AML-193 (cell line): Measurements from ENCODE around the gene GPC5.

ENCODE experiments used
- DNase-seq, 2 experiments: peaks; one replicate each; lab custom pipeline; 2025; lab: John Stamatoyannopoulos, UW

The GPC5 gene

DNA sequence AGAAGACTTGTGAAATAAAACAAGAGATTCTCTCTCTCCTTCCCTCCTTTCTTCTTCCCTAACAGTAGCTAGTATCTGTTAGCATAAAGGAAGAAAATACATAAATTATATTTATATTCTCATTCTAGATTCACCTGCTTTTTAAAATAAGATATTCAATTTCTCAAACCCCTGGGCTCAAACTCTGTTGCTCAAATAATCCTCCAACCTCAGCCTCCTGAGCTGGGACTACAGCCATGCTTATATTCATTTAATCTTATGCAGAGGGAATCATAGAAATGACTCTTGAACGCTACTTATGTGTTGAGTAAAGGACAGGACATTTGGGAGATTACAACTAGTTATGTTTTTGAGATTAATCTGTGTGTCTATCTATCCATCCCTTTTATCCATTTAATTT lies 56.2 kb downstream of the GPC5 start:
- DNase-seq = no peak

GRCh38 chr13:91456837-91457236 lies 58.4 kb downstream of the GPC5 start:
- DNase-seq = no peak

GRCh38 chr13:91459485-91459884 lies 61.1 kb downstream of the GPC5 start:
- DNase-seq = no peak

DNA sequence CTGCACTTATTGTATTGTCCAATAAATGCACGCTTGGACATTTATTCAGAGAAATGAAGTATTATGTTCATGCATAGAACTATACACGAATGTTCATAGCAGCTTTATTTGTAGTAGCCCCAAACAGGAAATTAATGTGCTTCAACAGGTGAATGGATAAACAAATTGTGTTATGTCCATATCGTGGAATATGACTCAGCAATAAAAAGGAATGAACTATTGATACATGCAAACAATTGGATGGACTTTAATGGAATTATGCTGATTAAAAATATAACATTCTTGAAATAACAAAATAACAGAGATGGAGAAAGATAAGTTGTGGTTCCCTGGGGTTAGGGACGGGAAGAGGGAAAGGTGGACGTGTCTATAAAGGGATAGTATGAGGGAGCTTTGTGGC lies 65.9 kb downstream of the GPC5 start:
- DNase-seq = no peak

- no peak for DNase-seq
Measured at GRCh38 chr13:91467236-91467635, 68.8 kb downstream of the GPC5 start.

DNA sequence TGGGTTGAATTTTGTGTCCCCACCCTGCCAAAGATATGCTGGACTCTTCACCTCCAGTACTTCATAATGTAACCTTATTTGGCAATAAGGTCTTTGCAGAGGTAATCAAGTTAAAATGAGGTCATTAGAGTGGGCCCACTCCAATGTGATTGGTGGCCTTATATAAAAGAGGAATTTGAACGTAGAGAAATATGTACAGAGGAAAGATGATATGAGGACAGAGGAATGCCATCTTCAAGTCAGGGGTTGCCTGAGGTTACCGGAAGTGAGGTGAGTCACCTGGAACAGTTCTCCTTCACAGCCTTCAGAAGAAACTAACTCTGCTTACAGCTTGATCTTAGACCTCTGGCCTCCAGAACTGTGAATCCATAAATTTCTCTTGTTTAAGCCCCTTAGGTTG lies 69.9 kb downstream of the GPC5 start:
- no peak for DNase-seq

- no peak for DNase-seq
Measured at GRCh38 chr13:91470084-91470621, 71.7 kb downstream of the GPC5 start.

DNA sequence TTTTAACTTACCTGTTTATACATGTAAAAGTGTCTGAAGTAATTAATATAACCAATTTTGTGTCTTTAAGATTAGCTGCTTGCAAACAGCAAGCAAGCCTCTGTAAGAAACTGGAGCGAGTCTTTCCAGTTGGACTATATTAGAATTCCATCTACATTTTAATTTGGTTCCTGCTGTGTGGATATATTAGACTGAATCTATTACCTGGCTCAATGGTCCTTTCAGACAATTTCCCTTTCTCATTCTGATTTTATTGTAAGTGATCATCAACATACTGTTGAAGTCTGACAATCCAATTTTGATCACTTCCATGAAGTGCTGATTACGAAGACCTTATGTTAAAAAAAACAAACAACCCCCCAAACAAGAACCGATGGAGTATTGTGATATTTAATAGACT lies 72.3 kb downstream of the GPC5 start:
- no peak for DNase-seq

DNA sequence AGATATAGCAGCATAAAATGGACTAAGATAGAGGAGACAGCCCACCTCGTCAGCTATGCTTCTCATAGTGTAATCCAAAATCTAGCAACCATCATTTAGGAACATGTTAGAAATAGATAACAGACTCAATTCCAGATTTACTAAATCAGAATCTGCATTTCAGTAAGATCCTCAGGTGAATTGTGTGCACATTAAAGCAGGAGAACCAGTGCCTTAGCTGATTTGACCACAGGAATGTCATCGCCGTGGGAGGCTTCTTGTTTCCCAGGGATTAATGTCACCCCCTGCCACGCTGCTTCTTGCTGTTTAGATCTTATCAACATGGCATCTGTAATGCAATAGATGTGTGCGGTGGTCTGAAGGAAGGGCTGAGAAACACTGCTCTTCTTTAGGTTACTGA lies 84.0 kb downstream of the GPC5 start:
- no peak for DNase-seq

DNA sequence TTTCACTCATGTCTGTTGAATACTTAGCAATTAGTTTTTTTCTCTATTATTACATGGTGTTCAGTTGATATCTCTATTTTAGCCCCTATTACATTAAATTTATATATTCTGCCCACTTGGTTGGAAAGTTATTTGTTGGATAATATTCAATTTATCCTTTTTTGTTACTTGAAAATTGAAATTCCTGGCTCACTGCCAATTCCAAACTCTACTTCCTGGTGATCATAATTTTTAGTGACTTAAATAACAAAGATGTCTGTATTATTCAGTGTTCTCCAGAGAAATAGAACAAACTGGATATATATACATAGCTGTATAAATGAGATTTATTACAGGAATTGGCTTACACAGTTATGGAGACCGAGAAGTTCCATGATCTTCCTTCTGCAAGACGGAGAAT lies 93.6 kb downstream of the GPC5 start:
- DNase-seq = no peak

- no peak for DNase-seq
Measured at GRCh38 chr13:91493442-91493841, 95.0 kb downstream of the GPC5 start.

DNA sequence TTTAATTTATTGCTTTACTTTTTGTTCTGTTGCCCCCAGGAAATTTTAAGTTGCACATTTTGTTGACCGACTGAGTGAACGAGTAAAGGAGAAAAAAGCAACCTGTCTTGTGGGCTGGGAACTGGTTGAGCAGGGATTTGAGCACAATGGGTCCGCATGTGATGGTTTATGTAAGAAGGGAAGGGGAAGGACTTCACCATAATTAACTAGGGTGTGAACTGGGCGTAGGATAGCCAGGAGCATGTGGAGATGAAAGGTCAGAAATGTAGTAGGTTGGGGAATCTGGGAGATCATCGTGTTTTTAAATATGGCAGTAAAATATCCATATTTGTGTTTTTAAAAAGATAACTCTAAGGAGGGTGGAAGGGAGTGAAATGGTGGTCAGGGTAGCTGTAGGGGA lies 99.9 kb downstream of the GPC5 start:
- DNase-seq = no peak

DNA sequence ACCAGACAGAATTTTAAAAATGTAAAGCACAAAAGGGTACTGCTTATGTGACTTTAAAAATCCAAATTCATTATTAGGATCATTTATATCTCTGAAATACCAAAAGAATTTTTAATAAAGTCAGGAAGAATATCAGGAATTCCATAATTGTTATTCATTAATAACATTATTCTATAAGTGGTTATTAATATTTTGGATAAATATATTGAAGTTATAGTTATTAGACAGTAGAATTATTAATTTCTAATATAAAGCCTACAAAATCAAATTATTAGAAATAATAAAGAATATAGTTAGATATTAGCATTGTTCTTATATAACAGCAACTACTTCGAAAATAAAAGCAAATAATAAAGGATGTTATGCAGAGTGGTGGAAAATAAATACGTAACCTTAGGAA lies 105.8 kb downstream of the GPC5 start:
- DNase-seq = no peak

DNA sequence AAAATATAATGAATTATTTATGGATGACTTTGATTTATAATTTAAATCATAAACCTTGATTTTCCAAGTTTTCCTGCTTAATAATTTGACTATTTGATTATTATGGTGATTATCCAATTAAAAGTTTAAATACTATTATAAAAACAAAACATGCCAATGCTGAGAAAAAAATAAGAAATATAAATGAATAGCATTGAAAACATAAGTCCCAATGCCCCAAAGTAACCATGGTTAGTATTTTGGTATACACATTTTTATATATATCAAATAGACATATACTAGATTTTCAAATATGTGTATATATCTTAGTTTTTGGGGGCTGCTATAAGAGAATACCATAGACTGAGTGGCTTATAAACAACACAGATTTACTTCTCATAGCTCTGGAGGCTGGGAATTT lies 108.3 kb downstream of the GPC5 start:
- DNase-seq = no peak

DNA sequence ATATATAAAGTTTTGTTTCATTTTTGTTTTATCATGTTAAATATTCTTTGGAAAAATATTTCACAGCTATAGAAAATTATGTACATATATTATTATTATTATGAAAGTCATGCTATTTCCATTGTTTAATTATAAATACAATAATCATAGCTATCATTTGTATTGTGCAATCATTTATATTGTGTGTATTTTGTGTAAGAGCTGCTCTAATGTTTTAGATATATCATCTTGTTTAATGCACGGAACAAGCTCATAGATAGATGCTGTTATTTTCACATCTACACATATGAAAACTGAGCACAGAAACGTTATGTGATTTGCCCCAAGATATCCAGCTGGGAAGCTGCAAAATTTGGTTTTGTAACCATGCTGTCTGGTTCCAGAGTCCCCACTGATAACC lies 111.6 kb downstream of the GPC5 start:
- no peak for DNase-seq

DNA sequence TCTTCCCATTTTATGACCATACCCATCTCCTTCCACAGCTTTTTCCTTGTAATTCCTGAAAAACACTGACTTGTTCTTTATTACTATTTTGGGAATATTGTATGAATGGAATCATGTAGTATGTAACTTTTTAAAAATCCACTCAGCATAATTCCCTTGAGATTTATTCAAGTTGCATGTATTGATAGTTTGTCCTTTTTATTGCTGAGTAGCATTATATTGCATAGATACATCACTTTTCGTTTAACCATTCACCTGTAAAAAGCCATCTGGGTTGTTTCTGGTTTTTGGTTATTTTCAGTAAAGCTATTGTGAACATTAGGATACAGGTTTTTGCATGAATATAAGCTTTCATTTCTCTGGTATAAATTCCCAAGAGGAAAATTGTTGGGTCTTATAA lies 115.4 kb downstream of the GPC5 start:
- no peak for DNase-seq

- no peak for DNase-seq
Measured at GRCh38 chr13:91516799-91517198, 118.4 kb downstream of the GPC5 start.

DNA sequence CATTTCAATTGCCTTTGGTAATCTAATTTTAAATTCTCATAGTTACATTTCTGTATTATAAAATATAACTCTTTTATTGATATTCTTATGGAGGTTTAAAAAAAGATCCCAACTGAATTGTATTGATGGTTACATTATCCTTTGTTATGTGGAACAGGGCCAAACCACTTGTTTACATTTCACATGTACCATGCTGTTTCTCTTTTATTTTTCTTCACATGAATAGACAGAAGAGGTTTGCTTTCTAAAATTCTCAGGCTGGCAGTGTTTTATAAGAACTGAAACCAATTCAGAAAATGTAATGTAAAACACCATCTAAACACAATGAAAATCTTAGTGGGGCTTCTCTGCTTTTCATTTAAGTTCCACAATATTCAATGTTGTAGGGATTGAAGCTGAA lies 122.5 kb downstream of the GPC5 start:
- no peak for DNase-seq

DNA sequence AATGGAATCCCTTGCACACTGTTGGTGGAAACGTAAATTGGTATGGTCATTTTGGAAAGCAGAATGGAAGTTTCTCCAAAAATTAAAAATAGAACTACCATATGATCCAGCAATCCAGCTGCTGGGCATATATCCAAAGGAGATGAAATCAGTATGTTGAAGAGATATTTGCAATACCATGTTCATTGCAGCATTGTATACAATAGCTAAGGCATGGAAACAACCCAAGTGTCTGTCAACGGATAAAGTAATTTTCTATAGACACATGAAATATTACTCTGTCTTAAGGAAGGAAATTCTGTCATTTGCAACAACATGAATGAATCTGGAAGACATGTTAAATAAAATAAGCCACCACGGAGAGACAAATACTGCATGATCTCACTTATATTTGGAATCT lies 124.7 kb downstream of the GPC5 start:
- no peak for DNase-seq

DNA sequence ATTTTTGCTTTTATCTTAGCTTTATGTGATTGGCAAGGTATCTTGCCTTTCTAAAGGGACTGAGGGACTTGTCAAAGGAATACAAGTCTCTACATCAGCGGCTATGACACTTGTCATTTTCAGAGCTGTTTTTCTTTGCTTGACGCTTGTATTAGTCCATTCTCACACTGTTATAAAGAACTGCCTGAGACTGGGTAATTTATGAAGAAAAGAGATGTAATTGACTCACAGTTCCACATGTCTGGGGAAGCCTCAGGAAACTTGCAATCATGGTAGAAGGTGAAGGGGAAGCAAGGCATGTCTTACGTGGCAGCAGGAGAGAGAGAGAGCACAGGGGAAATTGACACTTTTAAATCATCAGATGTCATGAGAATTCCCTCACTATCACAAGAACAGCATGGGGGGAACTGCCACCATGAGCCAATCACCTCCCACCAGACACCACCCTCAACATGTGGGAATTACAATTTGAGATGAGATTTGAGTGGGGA lies 128.2 kb downstream of the GPC5 start:
- no peak for DNase-seq

- DNase-seq = no peak
Measured at GRCh38 chr13:91529739-91530482, 131.5 kb downstream of the GPC5 start.

- DNase-seq = no peak
Measured at GRCh38 chr13:91531646-91532045, 133.2 kb downstream of the GPC5 start.

DNA sequence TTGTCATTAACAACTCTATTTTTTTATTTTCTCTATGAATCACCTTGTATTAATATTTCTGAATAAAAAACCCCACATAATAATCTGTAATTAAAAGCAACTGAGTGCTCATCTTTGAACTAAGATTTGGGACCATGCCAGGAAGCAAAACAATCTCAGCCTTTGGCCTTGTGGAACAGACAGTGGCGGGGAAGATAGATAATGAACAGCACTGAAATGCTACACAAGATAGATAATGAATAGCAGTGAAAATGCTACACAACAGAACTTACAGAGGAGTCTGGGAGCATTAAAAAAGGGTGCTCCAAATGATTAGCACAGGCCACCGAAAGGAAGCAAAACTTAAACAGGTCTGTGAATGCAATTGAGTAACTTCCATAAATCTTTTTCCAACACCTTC lies 134.9 kb downstream of the GPC5 start:
- no peak for DNase-seq

DNA sequence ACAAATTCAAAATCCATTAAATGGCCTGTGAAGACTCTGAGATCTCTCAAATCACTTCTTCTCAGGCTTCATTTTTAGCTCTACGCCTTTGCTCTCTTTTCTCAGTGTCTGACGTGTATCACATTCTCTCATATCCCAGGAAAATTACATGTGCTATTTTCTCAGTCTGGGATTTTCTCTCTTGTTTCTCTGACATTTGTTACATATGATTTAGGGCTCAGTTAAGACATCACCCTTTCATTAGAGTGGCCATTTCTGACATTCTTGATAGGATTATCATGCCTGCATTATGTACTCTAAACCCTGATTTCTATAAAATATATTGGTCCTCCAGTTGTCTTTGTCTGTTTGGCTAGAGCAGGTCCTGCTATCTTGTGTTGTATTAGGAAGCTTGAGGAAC lies 136.6 kb downstream of the GPC5 start:
- DNase-seq = no peak
